SK-N-SH treated with all-trans-retinoic acid at 6 μM for 48 hours (cell line): Measurements from ENCODE around the gene VMP1.

Experiments used
- ATAC-seq: fragments of 200-7000 bp; cut with Tn5 transposase; 3 replicates; pipeline ENCODE4 v1.9.1; 2020; ENCODE audit warnings: mild to moderate bottlenecking, moderate library complexity
- BACH2 ChIP-seq: fragments of 250-450 bp; sonication (Bioruptor Pico); IDR thresholded peaks from 2 replicates; pipeline ENCODE4 v1.9.0; 2021; ENCODE audit warnings: mild to moderate bottlenecking, borderline replicate concordance
- CSDC2 ChIP-seq: fragments of 250-450 bp; sonication (Bioruptor Pico); IDR thresholded peaks from 2 replicates; pipeline ENCODE4 v1.5.0; 2020; ENCODE audit warnings: mild to moderate bottlenecking, moderate library complexity
- CSRNP3 ChIP-seq: fragments of 250-450 bp; sonication (Bioruptor Pico); IDR thresholded peaks from 2 replicates; pipeline ENCODE4 v1.5.1; 2021; ENCODE audit warnings: mild to moderate bottlenecking, moderate library complexity
- ESRRG ChIP-seq: fragments of 250-450 bp; sonication (Bioruptor Pico); IDR thresholded peaks from 2 replicates; pipeline ENCODE4 v1.6.1; 2021; ENCODE audit warnings: mild to moderate bottlenecking
- ISL1 ChIP-seq: fragments of 250-450 bp; sonication (Bioruptor Pico); IDR thresholded peaks from 2 replicates; pipeline ENCODE4 v2.1.2; 2022; ENCODE audit warnings: mild to moderate bottlenecking, moderate library complexity
- OSR1 ChIP-seq: fragments of 250-450 bp; sonication (Bioruptor Pico); IDR thresholded peaks from 2 replicates; pipeline ENCODE4 v1.8.0; 2022; ENCODE audit warnings: moderate library complexity, mild to moderate bottlenecking, inconsistent platforms
- PATZ1 ChIP-seq: fragments of 250-450 bp; sonication (Bioruptor Pico); IDR thresholded peaks from 2 replicates; pipeline ENCODE4 v1.8.0; 2020; ENCODE audit warnings: mild to moderate bottlenecking, moderate library complexity, borderline replicate concordance
- POU6F1 ChIP-seq: fragments of 250-450 bp; sonication (Bioruptor Pico); IDR thresholded peaks from 2 replicates; pipeline ENCODE4 v1.8.0; 2021; ENCODE audit warnings: low read depth, mild to moderate bottlenecking, moderate library complexity, borderline replicate concordance
- PPARA ChIP-seq: fragments of 250-450 bp; sonication (Bioruptor Pico); IDR thresholded peaks from 2 replicates; pipeline ENCODE4 v1.5.0; 2020; ENCODE audit warnings: mild to moderate bottlenecking, borderline replicate concordance
- RARB ChIP-seq: fragments of 250-450 bp; sonication (Bioruptor Pico); IDR thresholded peaks from 2 replicates; pipeline ENCODE4 v1.8.0; 2021; ENCODE audit warnings: mild to moderate bottlenecking, moderate library complexity
- TCF4 ChIP-seq: fragments of 250-450 bp; sonication (Bioruptor Pico); IDR thresholded peaks from 2 replicates; pipeline ENCODE4 v1.8.0; 2021; ENCODE audit warnings: mild to moderate bottlenecking, moderate library complexity, borderline replicate concordance
- TSHZ2 ChIP-seq: fragments of 250-450 bp; sonication (Bioruptor Pico); IDR thresholded peaks from 2 replicates; pipeline ENCODE4 v1.5.0; 2020; ENCODE audit warnings: mild to moderate bottlenecking, moderate library complexity
- ZC3H10 ChIP-seq: fragments of 250-450 bp; sonication (Bioruptor Pico); IDR thresholded peaks from 2 replicates; pipeline ENCODE4 v1.5.1; 2021; ENCODE audit warnings: mild to moderate bottlenecking, moderate library complexity
- ZFP3 ChIP-seq: fragments of 250-450 bp; sonication (Bioruptor Pico); IDR thresholded peaks from 2 replicates; pipeline ENCODE4 v1.5.0; 2020; ENCODE audit warnings: mild to moderate bottlenecking, moderate library complexity
- ZNF565 ChIP-seq: fragments of 450-650 bp; formaldehyde crosslinking; conservative IDR thresholded peaks from 2 replicates; pipeline ENCODE4 v1.5.0; 2020; ENCODE audit warnings: low read depth, mild to moderate bottlenecking, moderate library complexity
- ZNF70 ChIP-seq: fragments of 450-650 bp; formaldehyde crosslinking; IDR thresholded peaks from 2 replicates; pipeline ENCODE4 v1.5.0; 2020; ENCODE audit warnings: mild to moderate bottlenecking, moderate library complexity
- ZNF8 ChIP-seq: fragments of 450-650 bp; formaldehyde crosslinking; IDR thresholded peaks from 2 replicates; pipeline ENCODE4 v1.5.0; 2020; ENCODE audit warnings: mild to moderate bottlenecking, moderate library complexity

The VMP1 gene

GRCh38 chr17:59727817-59728533 lies 20.5 kb downstream of the VMP1 start:
- TF ChIP-seq ZNF70 (CRISPR knock-in tag) (no peak), ESRRG (no peak), PPARA (CRISPR knock-in tag) (no peak), POU6F1 (no peak), ZFP3 (CRISPR knock-in tag) (no peak), ZNF565 (CRISPR knock-in tag) (no peak), ZNF8 (CRISPR knock-in tag) (no peak), TCF4 (CRISPR knock-in tag) (no peak), ISL1 (CRISPR knock-in tag) (no peak), ZC3H10 (no peak)
- no peak for ATAC-seq

GRCh38 chr17:59730268-59730834 lies 22.9 kb downstream of the VMP1 start:
- ATAC-seq: no peak
- TF ChIP-seq ZNF70 (CRISPR knock-in tag) (no peak), CSDC2 (no peak), TSHZ2 (CRISPR knock-in tag) (no peak)

- no peak for TF ChIP-seq PPARA (CRISPR knock-in tag)
- TF ChIP-seq, all 23 proteins: peak for 0
- no peak for ATAC-seq
Measured at GRCh38 chr17:59733697-59734096, 26.2 kb downstream of the VMP1 start.

- ATAC-seq: no peak
- no peak for TF ChIP-seq OSR1 (CRISPR knock-in tag)
- TF ChIP-seq POU6F1: no peak
- no peak for TF ChIP-seq CSRNP3 (CRISPR knock-in tag)
- no peak for TF ChIP-seq ZFP3 (CRISPR knock-in tag)
- no peak for TF ChIP-seq ZNF565 (CRISPR knock-in tag)
- no peak for TF ChIP-seq ZNF70 (CRISPR knock-in tag)
- no peak for TF ChIP-seq PATZ1 (CRISPR knock-in tag)
- no peak for TF ChIP-seq BACH2 (CRISPR knock-in tag)
- no peak for TF ChIP-seq ESRRG
- no peak for TF ChIP-seq RARB
Measured at GRCh38 chr17:59734226-59734625, 26.8 kb downstream of the VMP1 start.
